Measurements from ENCODE around the gene ALPI.

DNA sequence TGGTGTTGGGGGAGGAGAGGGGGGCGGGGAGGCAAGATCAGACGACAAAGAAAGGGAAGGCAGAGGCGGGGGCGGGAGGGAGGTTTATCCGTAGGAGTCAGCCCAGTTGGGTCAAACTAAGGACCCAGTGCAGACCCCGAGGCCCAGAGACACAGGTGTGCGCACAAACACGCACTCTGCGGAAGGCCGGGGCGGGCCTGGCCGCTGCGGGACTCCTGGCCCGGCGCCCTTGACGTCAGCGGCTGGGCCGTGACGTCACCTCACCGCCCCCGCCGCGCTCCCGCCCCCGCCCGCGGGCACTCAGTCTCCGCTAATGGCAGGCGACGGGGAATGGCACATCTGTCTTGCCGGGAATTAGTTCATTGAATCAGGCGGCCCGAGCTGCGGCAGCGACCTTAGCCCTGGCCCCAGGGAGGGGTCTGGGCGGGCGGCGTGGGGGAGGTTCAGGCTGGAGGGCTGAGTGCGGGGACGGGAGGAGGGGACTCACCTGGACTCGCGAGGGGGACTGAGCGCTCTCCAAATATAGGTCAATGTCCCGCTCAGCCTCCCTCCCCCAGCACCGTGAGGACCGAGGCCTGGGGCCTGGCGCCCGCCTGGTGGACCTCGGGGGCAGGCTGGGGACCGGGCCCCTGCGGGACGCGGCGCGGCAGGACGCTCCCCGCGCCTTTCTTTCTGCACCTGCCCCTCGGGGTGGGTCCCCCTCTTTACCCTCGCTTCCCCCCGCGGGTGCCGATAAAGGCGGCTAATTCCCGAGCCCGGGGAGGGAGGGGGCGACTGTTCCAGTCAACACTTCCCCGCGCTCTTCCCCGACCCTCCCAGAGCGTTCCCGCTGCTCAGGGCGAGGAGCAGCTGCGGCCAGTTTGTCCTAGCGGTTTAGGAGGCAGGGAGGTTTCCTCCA, 47.2 kb downstream of the ALPI start:
- no peak for TF ChIP-seq CTCF (IDR thresholded peaks at IDR 0.05)
- peak; percentile 82 for TF ChIP-seq EZH2 (IDR thresholded peaks at IDR 0.05)
- no peak for TF ChIP-seq EZH2phosphoT487 (IDR thresholded peaks at IDR 0.05)
